G401 (cell line): ENCODE results near the gene PRDM1. TPM values are rescaled to one million over a fixed set of nuclear protein-coding genes. Genes with fewer than 3 reads are reported as not detected.

ENCODE experiments used
- DNase-seq: peaks from one replicate; pipeline ENCODE4 v3.0.0-alpha.2; 2015; ENCODE audit warnings: low spot score
- in situ Hi-C: cut with HindIII; loops from 2 replicates; pipeline ENCODE4 v1.10.0; 2016; ENCODE audit warnings: low sequenced_read_pairs, mixed read lengths
- total RNA-seq: library from RNA; depleted of rRNA; stranded (reverse); fragments of >200 nt; shearing (Covaris generic); gene quantifications from 2 replicates; pipeline ENCODE4 v1.2.3, GENCODE V29; 2014; rRNA removed

PRDM1 gene
- total RNA-seq, 1 experiment from 2014 or later, result not detected

- DNase-seq, result no peak
- in situ Hi-C loops, result no loop called here
Measured at GRCh38 chr6:106152952-106153351, 66.8 kb downstream of the PRDM1 start.

GRCh38 chr6:106154326-106154725 is 68.2 kb downstream of the PRDM1 start:
- in situ Hi-C loops, result no loop called here
- DNase-seq, result no peak

- DNase-seq, result no peak
- in situ Hi-C loops, result no loop called here
Measured at GRCh38 chr6:106155219-106155830, 69.2 kb downstream of the PRDM1 start.

GRCh38 chr6:106156413-106156812 is 70.3 kb downstream of the PRDM1 start:
- DNase-seq, result no peak
- in situ Hi-C loops, result no loop called here

- DNase-seq, result no peak
- in situ Hi-C loops, result no loop called here
Measured at GRCh38 chr6:106156863-106157262, 70.7 kb downstream of the PRDM1 start.

- in situ Hi-C loops, result no loop called here
- no peak for DNase-seq
Measured at GRCh38 chr6:106158816-106159215, 72.7 kb downstream of the PRDM1 start.

Other genes with a start within 250 kb of the PRDM1 start
- gene ATG5, start 239.4 kb downstream of the PRDM1 start, total RNA-seq, result 38.6 and 40.8 TPM in 2 replicates